HT1080 (cell line): ENCODE measurements around the gene ADGRD2. TPM values are rescaled to one million over a fixed set of nuclear protein-coding genes. Genes with fewer than 3 reads are reported as not detected.

Experiments
- DNase-seq: peaks from one replicate; pipeline ENCODE4 v3.0.0-alpha.2; 2015; ENCODE audit warnings: low read depth
- total RNA-seq: library from RNA; depleted of rRNA; stranded (reverse); fragments of >200 nt; shearing (Covaris generic); gene quantifications from 2 replicates; pipeline ENCODE4 v1.2.3, GENCODE V29; 2014

ADGRD2 gene
- total RNA-seq, 1 experiment from 2014 or later, result not detected

- no peak for DNase-seq
Measured at GRCh38 chr9:124477648-124478285, 27.5 kb downstream of the ADGRD2 start.

DNA sequence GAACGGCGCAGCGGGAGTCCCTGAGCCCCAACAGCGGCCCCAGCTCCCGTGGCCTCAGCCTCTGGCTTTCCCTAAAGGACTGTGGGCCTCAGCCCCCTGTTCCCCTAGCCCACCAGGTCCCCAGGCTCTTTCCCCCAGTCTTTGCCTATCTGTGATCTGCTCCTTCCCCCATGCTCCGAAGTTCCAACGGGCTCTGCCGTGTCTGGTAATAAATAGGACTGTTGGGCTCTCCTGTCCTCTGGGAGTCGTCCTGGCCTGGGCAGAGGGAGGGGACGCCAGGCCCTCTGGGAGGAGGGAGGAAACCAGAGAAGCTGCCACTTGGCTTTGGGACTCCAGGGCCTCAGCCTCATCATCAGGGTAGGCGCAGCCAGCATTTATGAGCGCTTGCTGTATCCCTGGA lies 28.1 kb downstream of the ADGRD2 start:
- DNase-seq, result no peak

- no peak for DNase-seq
Measured at GRCh38 chr9:124479371-124479770, 29.1 kb downstream of the ADGRD2 start.

- DNase-seq, result no peak
Measured at GRCh38 chr9:124479947-124480620, 29.8 kb downstream of the ADGRD2 start.

- DNase-seq, result peak; percentile 40
Measured at GRCh38 chr9:124480621-124480981, 30.4 kb downstream of the ADGRD2 start.

DNA sequence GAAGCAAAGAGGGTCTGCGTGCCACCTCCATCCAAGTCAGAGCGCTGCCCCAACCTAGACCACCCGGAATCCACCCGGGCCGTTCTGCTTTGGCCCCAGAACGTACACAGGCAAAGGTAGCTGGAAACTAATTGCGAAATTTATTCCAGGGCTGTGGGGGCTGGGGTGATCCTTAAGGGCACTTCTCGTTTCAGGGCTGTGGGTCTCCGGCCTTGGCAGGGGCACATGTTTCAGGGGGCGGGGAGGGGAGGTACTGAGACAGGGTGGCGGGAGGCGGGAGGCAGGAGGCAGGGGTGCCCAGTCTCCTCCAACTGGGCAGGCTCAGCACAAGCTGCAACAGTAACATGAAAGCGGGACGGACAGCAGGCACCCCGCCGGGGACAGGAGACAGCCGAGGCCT lies 30.9 kb downstream of the ADGRD2 start:
- DNase-seq, result no peak

GRCh38 chr9:124482431-124483031 lies 32.3 kb downstream of the ADGRD2 start:
- DNase-seq, result no peak

DNA sequence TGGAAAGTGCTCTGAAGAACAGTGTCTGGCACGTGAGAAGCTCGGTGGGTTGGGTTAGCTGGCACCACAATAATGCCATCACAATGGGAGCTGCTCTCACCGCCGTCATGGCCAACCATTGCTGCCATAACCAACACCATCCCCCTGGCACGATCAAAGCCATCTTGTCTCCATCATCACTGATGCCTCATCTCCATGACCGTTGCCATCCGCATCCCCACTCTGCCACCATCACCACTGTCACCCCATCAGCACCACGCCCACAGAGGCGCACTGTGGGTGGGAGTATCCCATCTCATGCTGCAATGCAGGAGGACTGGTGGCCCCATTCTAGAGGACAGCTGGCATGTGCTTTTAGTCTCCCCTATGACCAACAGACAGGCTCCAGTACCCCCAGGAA lies 33.2 kb downstream of the ADGRD2 start:
- DNase-seq, result no peak

DNA sequence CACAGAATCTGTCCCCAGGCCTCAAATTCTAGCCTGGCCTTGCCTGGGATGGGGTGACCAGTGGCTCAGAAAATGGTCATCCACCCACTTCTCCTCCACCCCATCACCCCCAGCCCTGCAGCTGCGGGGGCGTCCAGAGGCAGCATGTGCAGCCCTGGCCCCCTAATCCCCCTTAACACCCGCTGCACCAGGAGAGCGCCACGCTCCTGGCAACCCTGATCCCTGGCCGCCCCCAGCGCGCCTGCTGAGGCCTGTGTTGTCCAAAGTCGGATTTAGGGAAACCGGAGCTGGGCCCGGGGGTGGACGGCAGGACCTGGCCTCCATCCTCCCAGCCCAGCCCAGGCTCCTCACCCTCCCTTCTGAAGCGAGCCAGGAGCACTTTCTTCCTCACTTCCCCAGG lies 35.0 kb downstream of the ADGRD2 start:
- DNase-seq, result no peak

DNA sequence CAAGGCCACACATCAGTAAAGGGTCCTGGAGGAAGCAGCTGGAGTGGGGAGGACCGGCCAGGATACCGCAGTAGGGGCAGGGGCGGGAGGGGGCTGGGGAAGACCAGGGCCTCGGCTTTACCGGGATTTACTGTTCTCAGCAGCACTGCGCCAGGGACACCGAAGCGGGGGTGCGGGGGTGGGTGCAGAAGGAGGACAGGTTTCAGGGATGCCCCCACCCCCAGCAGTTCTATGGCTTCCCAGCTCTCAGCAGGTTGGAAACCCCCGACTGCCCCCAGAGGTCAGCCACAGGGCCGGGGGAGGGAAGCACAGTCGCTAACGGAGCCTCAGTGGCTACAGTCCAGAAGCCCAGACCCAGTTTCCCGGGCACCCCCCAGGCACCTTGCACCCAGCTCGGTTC lies 35.7 kb downstream of the ADGRD2 start:
- DNase-seq, result no peak

DNA sequence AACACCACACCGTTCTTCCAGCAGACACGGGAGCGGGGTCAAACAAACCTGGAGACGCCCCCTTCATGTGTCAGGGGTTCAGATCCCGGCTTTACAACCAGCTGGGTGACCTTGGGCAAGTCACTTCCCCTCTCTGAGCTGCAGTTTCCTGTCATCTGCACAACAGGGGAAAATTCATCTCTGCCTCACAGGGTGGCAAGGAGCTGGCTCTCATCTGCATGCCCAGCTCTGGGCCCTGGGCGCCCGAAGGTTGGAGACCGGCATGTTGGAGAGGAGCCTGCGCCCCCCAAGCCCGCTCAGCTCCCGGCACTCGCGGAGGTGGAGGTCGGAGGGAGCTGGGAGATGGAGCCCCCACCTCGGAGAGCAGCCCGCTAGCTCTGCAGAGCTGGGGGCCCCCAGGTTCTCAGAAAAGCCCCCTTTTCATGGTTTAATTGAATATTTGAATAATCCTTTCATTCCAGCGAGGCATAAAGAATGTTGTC lies 36.6 kb downstream of the ADGRD2 start:
- no peak for DNase-seq

DNA sequence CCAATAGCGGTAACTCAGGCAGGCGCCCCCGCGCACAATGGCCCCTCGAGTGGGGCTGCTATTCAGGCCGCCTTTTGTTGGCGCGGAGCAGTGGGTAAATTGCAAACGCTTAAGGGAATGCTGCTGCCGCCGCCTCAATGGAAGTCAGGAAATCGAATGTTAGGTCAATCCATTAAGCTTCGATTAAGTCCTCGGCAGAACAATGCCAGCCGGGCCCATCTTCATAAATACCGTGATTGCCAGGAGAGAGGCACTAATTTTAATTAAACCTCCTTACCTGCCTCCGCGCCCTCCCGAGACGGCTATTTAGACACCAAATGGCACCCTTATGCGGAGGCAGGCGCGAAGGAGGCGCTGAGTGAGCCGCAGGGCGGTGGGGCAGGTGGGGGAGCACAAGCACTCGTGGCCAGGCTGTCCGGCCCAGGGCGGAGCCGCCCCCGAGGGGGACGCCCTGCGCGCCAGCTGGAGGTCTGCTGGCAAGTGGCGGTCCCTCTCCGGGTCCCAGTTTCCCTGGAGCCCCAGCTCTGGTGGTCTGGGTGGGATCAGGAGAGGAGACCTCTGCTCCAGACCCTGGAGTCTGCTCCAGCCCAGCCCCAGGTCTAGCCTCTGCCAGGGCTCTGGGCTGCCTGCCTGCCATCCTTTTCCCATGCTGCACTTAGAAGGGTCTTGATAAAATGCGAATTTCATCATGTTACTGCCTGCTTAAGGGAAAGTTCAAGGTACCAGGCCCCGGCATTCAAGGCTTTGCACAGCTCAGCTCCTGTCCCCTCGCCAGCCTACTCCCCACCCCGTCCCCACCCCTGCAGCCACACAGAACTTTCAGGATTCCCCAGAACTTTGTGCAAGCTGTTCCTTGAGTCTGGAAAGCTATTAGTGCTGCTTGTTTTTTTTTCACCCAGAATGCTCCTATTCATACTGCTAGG lies 37.3 kb downstream of the ADGRD2 start:
- no peak for DNase-seq

- DNase-seq, result no peak
Measured at GRCh38 chr9:124488641-124489210, 38.5 kb downstream of the ADGRD2 start.

- DNase-seq, result no peak
Measured at GRCh38 chr9:124489222-124489621, 39.0 kb downstream of the ADGRD2 start.

DNA sequence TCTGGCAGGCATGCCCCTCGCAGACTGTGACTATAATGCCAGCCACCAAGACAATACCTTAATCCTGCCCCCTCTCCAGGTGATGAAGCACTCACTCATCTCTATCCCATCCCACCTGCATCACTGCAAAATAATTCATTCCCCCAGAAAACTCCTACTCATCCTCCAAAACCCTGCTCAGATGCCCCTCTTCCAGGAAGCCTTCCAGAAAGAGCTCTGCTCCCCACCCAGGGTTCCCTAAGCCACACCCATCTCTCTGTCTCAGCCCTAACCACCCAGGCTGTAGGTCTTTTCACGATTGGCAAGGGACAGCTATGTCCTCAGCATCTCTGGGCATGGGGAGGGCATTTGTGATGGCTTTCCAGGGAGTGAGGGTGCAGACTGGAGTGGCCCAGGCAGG lies 39.8 kb downstream of the ADGRD2 start:
- DNase-seq, result no peak

DNA sequence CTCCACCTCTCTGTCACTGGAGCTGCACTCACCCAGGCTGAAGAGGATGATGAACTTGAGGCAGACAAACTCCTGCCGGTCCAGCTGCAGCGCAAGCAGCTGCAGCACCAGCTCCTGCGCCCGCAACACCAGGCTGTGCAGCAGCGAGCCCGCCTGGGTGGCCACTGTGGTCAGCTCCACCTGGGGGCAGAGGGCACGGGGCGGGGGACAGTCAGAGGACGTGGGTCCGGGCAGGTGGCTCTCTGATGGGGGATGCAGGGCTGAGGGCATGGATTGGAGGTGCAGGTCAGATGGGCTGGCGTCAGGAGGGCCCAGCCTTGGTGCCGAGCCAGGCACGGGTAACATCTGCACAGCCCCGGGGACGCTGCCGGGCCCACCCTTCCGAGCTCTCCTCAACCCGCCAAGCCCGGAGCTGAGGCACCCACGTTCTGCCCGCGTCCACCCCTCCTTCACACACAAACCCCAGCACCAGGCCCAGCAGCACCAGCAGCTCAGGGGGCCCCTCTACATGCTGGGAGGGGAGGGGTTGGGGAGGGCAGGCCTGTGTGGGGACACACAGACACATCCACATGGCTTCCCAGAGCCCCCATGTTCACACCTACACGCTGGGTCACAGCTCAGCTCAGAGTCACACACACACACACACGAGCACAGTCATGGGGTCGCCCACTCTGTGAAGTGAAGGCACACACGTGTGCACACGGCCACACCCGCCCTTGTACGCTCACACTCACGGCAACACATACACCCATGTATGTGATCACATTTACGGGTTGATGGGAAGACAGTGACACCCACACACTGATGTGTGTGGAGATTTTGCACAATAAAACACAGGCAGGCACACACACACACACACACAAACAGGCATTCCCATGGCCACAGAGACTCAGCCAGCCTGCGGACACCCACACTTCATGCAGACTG lies 41.1 kb downstream of the ADGRD2 start:
- DNase-seq, result no peak

- no peak for DNase-seq
Measured at GRCh38 chr9:124492818-124493217, 42.6 kb downstream of the ADGRD2 start.

DNA sequence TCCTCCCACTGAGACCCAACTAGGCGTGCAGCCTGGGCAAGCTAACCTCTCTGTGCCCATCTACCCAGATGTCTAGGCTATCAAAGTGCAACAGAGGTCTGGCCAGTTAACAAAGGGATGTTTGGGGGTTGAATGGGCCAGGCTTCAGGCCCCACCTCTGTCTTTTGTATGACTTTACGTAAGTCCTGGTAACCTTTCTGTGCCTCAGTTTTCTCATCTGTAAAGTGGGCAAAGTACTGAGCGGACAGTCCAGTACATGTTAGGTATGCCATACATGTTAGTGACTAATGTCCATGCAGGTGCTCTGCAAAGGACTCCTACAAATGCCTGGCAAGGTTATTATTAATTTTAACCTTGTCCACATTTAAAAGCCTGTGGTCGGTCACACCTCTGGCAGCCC lies 43.0 kb downstream of the ADGRD2 start:
- no peak for DNase-seq

DNA sequence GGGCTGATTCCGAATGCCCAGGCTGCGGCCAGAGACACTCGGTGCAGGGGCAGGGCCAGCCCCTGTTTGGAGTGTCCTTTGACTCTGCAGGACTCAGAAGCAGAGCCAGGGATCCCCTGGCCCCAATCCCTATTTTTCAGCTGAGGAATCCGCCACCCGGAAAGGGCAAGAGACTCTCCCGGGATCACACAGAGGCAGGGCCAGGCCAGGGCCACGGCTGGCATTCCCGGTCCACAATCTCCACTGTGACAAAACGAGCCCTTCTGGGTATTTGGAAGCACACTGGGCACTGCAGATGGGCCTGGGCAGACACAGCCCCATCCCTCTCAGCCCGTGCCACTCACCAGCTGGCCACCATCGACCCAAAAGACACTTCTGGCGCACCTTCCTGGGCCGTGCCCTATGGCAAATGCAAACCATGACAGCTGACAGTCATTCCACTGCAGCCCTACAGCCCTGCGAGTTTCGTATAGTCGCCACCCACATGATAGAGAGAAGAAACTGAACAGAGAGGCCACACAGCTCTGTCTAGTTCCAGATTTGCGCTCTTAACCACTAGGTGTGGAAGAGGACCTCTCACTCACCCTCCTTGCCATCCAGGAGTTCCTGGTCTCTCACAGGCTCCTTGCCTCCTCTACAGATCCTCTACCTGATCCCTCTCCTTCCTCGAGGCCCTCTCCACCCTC lies 43.7 kb downstream of the ADGRD2 start:
- no peak for DNase-seq
